ENCODE results near the gene TCN2. TPM values are rescaled to one million over a fixed set of nuclear protein-coding genes. Genes with fewer than 3 reads are reported as not detected.
"Not testable (repeated sequence)": the region's sequence is repeated elsewhere in the genome, so short reads cannot be mapped to it uniquely, and the experiment has no call there.

Gene TCN2
- total and polyA plus RNA-seq, 9 of the 15 experiments (the other 6 are each of a cell fraction or from before 2014, with no cell fraction given) = 0.88 to 5.4 (median 1.7) TPM

DNA sequence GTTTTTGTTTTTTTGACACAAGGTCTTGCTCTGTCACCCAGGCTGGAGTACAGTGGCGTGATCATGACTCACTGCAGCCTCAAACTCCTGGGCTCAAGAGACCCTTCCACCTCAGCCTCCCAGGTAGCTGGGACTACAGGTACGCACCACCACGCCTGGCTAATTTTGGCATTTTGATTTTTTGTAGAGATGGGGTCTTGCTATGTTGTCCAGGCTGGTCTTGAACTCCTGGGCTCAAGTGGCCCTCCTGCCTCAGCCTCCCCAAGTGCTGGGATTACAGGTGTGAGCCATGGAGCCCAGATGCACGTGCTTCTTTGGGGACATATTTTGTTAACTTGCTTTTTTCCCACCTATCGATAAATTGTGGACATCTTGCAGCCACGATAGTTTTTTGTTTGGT is 39.7 kb upstream of the TCN2 start:
- H3K9ac ChIP-seq (ENCODE audit: insufficient read depth in 1 of 2, low read depth in 2 of 2, low read length in 2 of 2); in situ Hi-C loops (cut with MboI); FAIRE-seq; H3K4me2 ChIP-seq (ENCODE audit: insufficient read depth, low read length); H3K4me1 ChIP-seq (replicated peaks in 1 of 2; ENCODE audit: control insufficient read depth in 2 of 2, insufficient read depth in 2 of 2, low read length in 2 of 2); DNase-seq (ENCODE audit: extremely low read depth in 1 of 4, low spot score in 3 of 4); H3K9me3 ChIP-seq (replicated peaks; ENCODE audit: control insufficient read depth, insufficient read depth, low read depth, low read length); CTCF ChIA-PET (ENCODE audit: low intra/inter-chr PET ratio); intact Hi-C loops (cut with micrococcal nuclease); H3K79me2 ChIP-seq (ENCODE audit: control insufficient read depth, insufficient read depth, low read length); H3K27ac ChIP-seq (ENCODE audit: extremely low read depth, low read depth, low read length); H3K4me3 ChIP-seq; H3K9me1 ChIP-seq (ENCODE audit: control insufficient read depth, insufficient read depth, low read length); H4K20me1 ChIP-seq (replicated peaks; ENCODE audit: control insufficient read depth, insufficient read depth, low read length); H2AFZ ChIP-seq (ENCODE audit: low read depth, low read length); ATAC-seq; POLR2A ChIA-PET; H3K36me3 ChIP-seq (ENCODE audit: control insufficient read depth, insufficient read depth, low read length); BruUV-seq (replicated peaks): not testable (repeated sequence)
- 20% methylated on average over 6 of the region's 6 CpGs for WGBS (ENCODE audit: insufficient coverage, low coverage, missing lambda C conversion rate)
- peaks cover 0 to 21% of the 10 kb centered on the region in 2 experiments; a peak in 3 of 5 replicates for H3K27me3 ChIP-seq (ENCODE audit: control insufficient read depth in 2 of 2, insufficient read depth in 2 of 2, low read length in 2 of 2)
- peak; percentile 69 for TF ChIP-seq ZNF121 (CRISPR knock-in tag; conservative IDR thresholded peaks at IDR 0.05)

DNA sequence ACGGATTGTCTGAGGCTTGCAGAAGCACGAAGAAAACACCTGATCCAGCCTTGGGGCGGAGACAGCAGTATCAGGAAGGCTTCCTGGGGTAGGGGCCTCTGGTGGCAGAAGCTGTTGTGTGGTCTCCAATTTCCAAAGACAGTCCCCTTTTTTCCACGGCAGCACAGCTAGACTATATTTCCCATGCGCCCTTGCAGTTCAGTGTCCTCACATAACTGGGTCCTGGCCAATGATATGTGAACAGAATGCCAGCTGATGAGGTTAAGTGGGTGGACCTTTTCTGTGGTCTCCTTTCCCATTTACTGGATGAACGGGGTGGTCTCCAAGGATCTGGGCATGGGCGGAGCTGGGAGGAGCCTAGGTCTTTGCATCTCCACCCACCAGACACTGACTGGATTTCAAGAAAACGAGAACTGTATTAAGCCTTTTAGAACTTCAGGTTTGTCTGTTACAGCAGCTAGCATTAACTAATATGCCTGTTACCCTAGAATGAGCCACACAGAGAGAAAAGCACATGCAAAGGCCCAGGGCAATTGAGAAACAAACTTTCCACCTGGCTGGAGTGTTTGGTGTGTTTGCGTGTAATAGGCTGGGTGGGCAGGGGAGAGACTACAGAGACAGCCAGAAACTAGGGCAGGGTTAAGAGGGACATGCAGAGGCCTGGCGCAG is 38.7 kb upstream of the TCN2 start:
- intact Hi-C loops (cut with micrococcal nuclease) = no loop called here
- WGBS (ENCODE audit: insufficient coverage, low coverage, missing lambda C conversion rate) = 26% methylated on average over 9 of the region's 10 CpGs
- BruUV-seq (replicated peaks) = no TSS peak
- POLR2A ChIA-PET = interaction anchor here (0.6 kb wide), 1 partner anchor 1433 kb away, joined by 4 read pairs; no protein-coding TSS in a partner anchor
- TF ChIP-seq TFAM (CRISPR knock-in tag; conservative IDR thresholded peaks at IDR 0.05) = no peak
- TF ChIP-seq CHCHD3 (CRISPR knock-in tag; IDR thresholded peaks at IDR 0.05) = no peak
- no peak for TF ChIP-seq FOXA3 (CRISPR knock-in tag; conservative IDR thresholded peaks at IDR 0.05 in 1 of 2, IDR thresholded peaks at IDR 0.05 in 1 of 2)
- peak; percentile 93 for TF ChIP-seq ZNF12 (CRISPR knock-in tag; IDR thresholded peaks at IDR 0.05)
- no peak for TF ChIP-seq SOX6 (IDR thresholded peaks at IDR 0.05)
- H3K4me2 ChIP-seq (ENCODE audit: insufficient read depth, low read length) = no peak overlapping the region
- H3K9me1 ChIP-seq (ENCODE audit: control insufficient read depth, insufficient read depth, low read length) = no peaks in the 10 kb centered on the region
- no peak overlapping the region for H3K9ac ChIP-seq (ENCODE audit: insufficient read depth in 1 of 2, low read depth in 2 of 2, low read length in 2 of 2)
- FAIRE-seq (no peak), ATAC-seq (no peak), DNase-seq (ENCODE audit: extremely low read depth in 1 of 4, low spot score in 3 of 4) (no peak)
- no peaks in the 10 kb centered on the region; a peak in 2 of 5 replicates for H3K4me1 ChIP-seq (replicated peaks in 1 of 2; ENCODE audit: control insufficient read depth in 2 of 2, insufficient read depth in 2 of 2, low read length in 2 of 2)
- no peak overlapping the region for H3K27ac ChIP-seq (ENCODE audit: extremely low read depth, low read depth, low read length)
- no peak overlapping the region for H2AFZ ChIP-seq (ENCODE audit: low read depth, low read length)
- in situ Hi-C loops (cut with MboI) = no loop called here
- CTCF ChIA-PET (ENCODE audit: low intra/inter-chr PET ratio) = no interaction called here
- H3K27me3 ChIP-seq (ENCODE audit: control insufficient read depth in 2 of 2, insufficient read depth in 2 of 2, low read length in 2 of 2) = peaks cover 0 to 21% of the 10 kb centered on the region in 2 experiments; a peak in 3 of 5 replicates
- H4K20me1 ChIP-seq (replicated peaks; ENCODE audit: control insufficient read depth, insufficient read depth, low read length) = no peaks in the 10 kb centered on the region; the same call in none of the 2 replicates
- no peaks in the 10 kb centered on the region for H3K36me3 ChIP-seq (ENCODE audit: control insufficient read depth, insufficient read depth, low read length)
- no peaks in the 10 kb centered on the region for H3K79me2 ChIP-seq (ENCODE audit: control insufficient read depth, insufficient read depth, low read length)
- no peaks in the 10 kb centered on the region for H3K9me3 ChIP-seq (replicated peaks; ENCODE audit: control insufficient read depth, insufficient read depth, low read depth, low read length)
- H3K4me3 ChIP-seq = no peak overlapping the region

Data from K562 (cell line).